Adipocyte (in vitro differentiated cells): ENCODE results near the gene HOXC10.
A peak's percentile ranks its signal among the peaks of the same experiment; 100 is the strongest.

Experiments used
- DNase-seq: peaks from one replicate; pipeline ENCODE4 v3.0.0-alpha.2; 2015; ENCODE audit warnings: low read depth
- H3K27me3 ChIP-seq: replicated peaks from 2 replicates; pipeline ENCODE4 v1.7.0; 2013; ENCODE audit warnings: mild to moderate bottlenecking, low read length, moderate library complexity; ENCODE audit not compliant: control insufficient read depth, insufficient read depth
- H3K36me3 ChIP-seq: 2 replicates; pipeline ENCODE4 v1.7.0; 2013; ENCODE audit warnings: low read length, mild to moderate bottlenecking, moderate library complexity; ENCODE audit not compliant: control insufficient read depth, insufficient read depth, severe bottlenecking
- H3K4me1 ChIP-seq: 2 replicates; pipeline ENCODE4 v1.7.0; 2013; ENCODE audit warnings: mild to moderate bottlenecking, low read length, moderate library complexity; ENCODE audit not compliant: control insufficient read depth, insufficient read depth
- H3K4me3 ChIP-seq: 2 replicates; pipeline ENCODE4 v1.7.0; 2013; ENCODE audit warnings: mild to moderate bottlenecking, low read length, moderate library complexity
- H3K9ac ChIP-seq: 2 replicates; pipeline ENCODE4 v1.7.0; 2013; ENCODE audit warnings: mild to moderate bottlenecking, low read length, moderate library complexity
- H3K9me3 ChIP-seq: 2 replicates; pipeline ENCODE4 v1.7.0; 2013; ENCODE audit warnings: mild to moderate bottlenecking, low read length, moderate library complexity; ENCODE audit not compliant: control insufficient read depth

HOXC10 gene

DNA sequence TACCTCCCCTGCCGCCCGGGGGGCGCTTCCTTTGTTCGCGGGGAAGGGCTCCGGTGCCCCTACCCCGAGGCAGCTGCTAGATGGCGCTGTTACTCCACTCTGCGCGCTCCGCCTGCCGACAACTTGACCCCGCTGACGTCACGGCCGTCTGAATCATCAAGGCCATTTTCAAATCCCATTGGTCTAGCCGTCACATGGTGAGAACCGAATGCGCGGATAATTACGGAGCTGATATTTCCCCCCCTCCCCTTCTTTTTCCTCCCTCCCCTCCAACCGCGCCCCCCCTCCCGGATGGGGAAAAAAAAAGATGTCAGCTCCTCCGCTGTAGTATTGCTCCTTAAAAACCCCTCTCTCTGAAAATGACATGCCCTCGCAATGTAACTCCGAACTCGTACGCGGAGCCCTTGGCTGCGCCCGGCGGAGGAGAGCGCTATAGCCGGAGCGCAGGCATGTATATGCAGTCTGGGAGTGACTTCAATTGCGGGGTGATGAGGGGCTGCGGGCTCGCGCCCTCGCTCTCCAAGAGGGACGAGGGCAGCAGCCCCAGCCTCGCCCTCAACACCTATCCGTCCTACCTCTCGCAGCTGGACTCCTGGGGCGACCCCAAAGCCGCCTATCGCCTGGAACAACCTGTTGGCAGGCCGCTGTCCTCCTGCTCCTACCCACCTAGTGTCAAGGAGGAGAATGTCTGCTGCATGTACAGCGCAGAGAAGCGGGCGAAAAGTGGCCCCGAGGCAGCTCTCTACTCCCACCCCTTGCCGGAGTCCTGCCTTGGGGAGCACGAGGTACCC lies at the start of gene HOXC10:
Gene HOXC10, plus strand, starts transcription at position 246 of the 791 bp plus-strand sequence. Its CDS starts 114 bp downstream, at position 360.
- peak; percentile 48 for DNase-seq
- peak within 1 kb of the TSS; percentile 92 for H3K4me3 ChIP-seq
- H3K9me3 ChIP-seq: no peaks in the 10 kb centered on the region
- H3K4me1 ChIP-seq: peaks cover 29% of the 10 kb centered on the region
- H3K9ac ChIP-seq: peak within 1 kb of the TSS; percentile 96
- H3K27me3 ChIP-seq: no peaks in the 10 kb centered on the region
- H3K36me3 ChIP-seq: no peaks in the 10 kb centered on the region

DNA sequence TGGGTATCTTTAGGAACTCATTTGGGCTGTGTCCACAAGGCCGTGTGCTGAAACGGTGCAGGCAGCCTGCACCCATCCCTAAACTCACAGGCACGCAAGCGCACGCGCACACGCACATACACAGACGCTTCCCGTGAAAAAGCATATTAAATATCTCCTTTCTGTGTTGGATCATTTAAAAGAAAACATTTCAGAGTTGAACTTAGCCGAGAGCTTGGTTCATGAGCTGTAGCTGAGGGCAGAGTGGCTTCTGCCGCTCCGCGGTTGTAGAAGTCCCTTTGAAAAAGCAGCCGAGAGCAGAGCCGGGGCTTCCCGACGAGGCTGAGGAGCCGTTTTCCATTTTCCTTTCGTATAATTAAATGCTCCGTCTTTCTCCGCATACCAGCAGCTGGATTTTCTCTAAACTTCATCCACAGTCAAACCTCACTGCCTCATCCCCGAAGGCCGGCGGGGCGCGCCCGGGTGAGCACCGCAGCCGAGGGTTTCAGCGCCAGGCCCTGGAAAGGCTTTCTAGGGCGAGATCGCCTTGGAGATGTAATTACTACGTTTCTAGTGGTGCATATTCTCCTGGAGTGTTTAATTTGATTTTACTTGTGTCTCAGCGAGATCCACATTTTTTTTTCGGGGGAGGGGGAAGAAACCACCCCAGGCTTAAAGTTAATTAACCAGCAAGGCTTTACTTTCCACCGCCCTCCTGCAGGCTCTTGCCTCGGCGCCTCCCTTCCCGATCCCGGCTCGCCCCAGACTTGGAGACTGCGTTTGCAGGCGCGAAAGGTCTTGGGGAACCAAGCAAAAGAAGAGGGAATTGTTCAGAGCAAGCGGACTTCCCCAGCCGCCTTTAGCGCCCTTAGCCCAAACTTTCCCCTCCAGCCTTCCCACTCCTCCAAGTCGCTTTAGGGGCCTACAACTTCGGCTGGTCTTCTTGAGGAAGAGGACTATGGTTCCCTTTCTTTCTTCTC lies 49.3 kb upstream of the HOXC10 start:
- Histone ChIP-seq H3K36me3 (no peaks in the 10 kb centered on the region), H3K4me1 (peaks cover 7% of the 10 kb centered on the region), H3K9me3 (no peaks in the 10 kb centered on the region), H3K4me3 (peak overlapping the region; percentile 47), H3K9ac (no peak overlapping the region), H3K27me3 (peaks cover 86% of the 10 kb centered on the region)
- DNase-seq: peak; percentile 11

GRCh38 chr12:53937099-53937498 lies 47.8 kb upstream of the HOXC10 start:
- peaks cover 78% of the 10 kb centered on the region for H3K27me3 ChIP-seq

GRCh38 chr12:53937596-53938325 lies 47.2 kb upstream of the HOXC10 start:
- H3K9me3 ChIP-seq: peaks cover 4% of the 10 kb centered on the region
- H3K36me3 ChIP-seq: no peaks in the 10 kb centered on the region

More at GRCh38 chr12:53937099-53937498, 47.8 kb upstream of the HOXC10 start:
- Histone ChIP-seq H3K9me3 (no peaks in the 10 kb centered on the region), H3K36me3 (no peaks in the 10 kb centered on the region), H3K4me3 (no peak overlapping the region), H3K4me1 (peaks cover 7% of the 10 kb centered on the region), H3K9ac (no peak overlapping the region)
- DNase-seq: no peak

GRCh38 chr12:53938326-53939140 lies 46.4 kb upstream of the HOXC10 start, which contains the start of gene HOXC13:
TSS of gene HOXC13 (plus strand) at chr12:53938831. CDS start at chr12:53938907, 76 bp downstream.
- Histone ChIP-seq H3K9me3 (peaks cover 5% of the 10 kb centered on the region), H3K9ac (peak within 1 kb of the TSS; percentile 77), H3K4me1 (peaks cover 7% of the 10 kb centered on the region), H3K36me3 (no peaks in the 10 kb centered on the region), H3K27me3 (peaks cover 76% of the 10 kb centered on the region), H3K4me3 (peak within 1 kb of the TSS; percentile 77)
- no peak for DNase-seq

More at GRCh38 chr12:53937596-53938325, 47.2 kb upstream of the HOXC10 start:
- DNase-seq: no peak
- no peak overlapping the region for H3K9ac ChIP-seq
- peaks cover 7% of the 10 kb centered on the region for H3K4me1 ChIP-seq
- peak overlapping the region; percentile 63 for H3K4me3 ChIP-seq
- peaks cover 76% of the 10 kb centered on the region for H3K27me3 ChIP-seq

GRCh38 chr12:53939141-53940108 lies 45.5 kb upstream of the HOXC10 start:
- peak overlapping the region; percentile 77 for H3K4me3 ChIP-seq

DNA sequence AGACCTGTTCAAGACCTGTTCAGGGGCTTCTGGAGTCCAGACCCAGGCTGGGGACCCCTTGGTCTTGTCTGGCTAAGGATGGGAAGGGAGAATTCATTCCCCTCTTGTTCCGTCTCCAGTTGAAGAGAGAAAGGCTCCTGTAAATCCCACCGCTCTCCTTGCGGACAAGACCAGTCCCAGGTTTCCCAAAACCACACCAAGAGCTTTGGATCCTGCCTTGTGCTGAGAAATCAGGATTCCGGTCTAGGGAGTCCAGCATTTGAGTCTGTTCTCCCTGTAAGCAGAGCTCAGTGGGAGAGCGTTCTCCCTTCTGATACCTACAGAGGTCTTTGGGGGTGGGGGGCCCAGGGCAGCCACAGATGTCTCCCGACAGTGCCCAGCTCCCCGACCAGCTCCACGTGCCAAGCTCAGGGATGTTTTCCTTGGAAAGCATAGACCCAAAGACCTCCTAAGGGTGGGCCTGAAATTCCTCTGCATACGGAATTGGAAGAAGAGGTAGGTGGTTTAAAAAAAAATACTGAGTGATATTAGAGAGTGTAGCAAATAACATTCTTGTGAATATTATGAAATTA lies 44.4 kb upstream of the HOXC10 start:
- Histone ChIP-seq H3K4me1 (peaks cover 8% of the 10 kb centered on the region), H3K27me3 (peaks cover 76% of the 10 kb centered on the region), H3K9me3 (peaks cover 5% of the 10 kb centered on the region), H3K36me3 (no peaks in the 10 kb centered on the region), H3K9ac (peak overlapping the region; percentile 65), H3K4me3 (peak overlapping the region; percentile 75)
- no peak for DNase-seq

More at GRCh38 chr12:53939141-53940108, 45.5 kb upstream of the HOXC10 start:
- peak; percentile 7 for DNase-seq
- peaks cover 76% of the 10 kb centered on the region for H3K27me3 ChIP-seq
- peaks cover 5% of the 10 kb centered on the region for H3K9me3 ChIP-seq
- H3K4me1 ChIP-seq: peaks cover 7% of the 10 kb centered on the region
- H3K9ac ChIP-seq: peak overlapping the region; percentile 77
- H3K36me3 ChIP-seq: no peaks in the 10 kb centered on the region

DNA sequence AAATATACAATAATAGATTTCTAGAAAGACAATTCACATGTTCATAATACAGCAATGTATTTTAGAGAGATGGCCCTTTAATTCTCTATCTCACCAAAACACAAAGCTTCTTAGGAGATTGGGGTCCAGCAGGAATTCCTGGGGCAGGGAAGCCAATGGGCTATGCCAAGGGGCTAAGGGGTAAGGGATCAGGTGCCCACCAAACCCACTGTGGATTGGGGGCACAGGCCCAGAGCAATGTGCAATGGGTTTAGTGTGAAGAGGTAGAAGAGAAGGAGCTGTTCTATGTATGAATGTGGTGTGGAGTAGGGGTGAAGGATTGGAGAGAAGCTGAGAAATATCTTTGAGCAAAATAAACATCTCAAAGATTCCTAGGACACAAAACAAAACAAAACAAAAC lies 43.8 kb upstream of the HOXC10 start:
- no peak overlapping the region for H3K4me3 ChIP-seq
- H3K9ac ChIP-seq: no peak overlapping the region
- H3K4me1 ChIP-seq: peaks cover 6% of the 10 kb centered on the region
- H3K36me3 ChIP-seq: no peaks in the 10 kb centered on the region
- H3K9me3 ChIP-seq: peaks cover 5% of the 10 kb centered on the region
- peaks cover 76% of the 10 kb centered on the region for H3K27me3 ChIP-seq
- DNase-seq: no peak

DNA sequence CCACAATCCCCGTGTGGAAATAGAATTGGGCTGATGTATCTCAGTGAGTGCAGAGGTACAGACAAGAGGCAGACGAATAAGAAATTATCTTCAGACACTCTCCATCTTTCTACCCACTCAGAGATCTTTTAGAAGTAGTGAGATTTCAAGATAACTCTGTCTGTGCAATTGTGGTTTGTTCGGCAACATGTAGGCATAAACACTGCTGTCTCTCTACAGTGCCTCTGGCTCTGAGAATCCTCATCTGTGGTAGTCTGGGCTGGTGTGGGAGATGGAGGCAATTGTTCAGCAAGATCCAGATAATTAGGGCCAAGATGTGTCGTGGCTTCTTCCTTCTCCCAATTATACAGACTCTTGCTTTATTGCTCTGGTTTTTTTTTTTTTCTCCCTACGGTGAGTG lies 43.2 kb upstream of the HOXC10 start:
- H3K27me3 ChIP-seq: peaks cover 77% of the 10 kb centered on the region
- H3K4me3 ChIP-seq: no peak overlapping the region
- no peak overlapping the region for H3K9ac ChIP-seq
- H3K9me3 ChIP-seq: peaks cover 5% of the 10 kb centered on the region
- no peak for DNase-seq
- H3K36me3 ChIP-seq: no peaks in the 10 kb centered on the region
- peaks cover 6% of the 10 kb centered on the region for H3K4me1 ChIP-seq
